ENCODE data around the gene SLC25A4.

- TF ChIP-seq, protein P1, sequence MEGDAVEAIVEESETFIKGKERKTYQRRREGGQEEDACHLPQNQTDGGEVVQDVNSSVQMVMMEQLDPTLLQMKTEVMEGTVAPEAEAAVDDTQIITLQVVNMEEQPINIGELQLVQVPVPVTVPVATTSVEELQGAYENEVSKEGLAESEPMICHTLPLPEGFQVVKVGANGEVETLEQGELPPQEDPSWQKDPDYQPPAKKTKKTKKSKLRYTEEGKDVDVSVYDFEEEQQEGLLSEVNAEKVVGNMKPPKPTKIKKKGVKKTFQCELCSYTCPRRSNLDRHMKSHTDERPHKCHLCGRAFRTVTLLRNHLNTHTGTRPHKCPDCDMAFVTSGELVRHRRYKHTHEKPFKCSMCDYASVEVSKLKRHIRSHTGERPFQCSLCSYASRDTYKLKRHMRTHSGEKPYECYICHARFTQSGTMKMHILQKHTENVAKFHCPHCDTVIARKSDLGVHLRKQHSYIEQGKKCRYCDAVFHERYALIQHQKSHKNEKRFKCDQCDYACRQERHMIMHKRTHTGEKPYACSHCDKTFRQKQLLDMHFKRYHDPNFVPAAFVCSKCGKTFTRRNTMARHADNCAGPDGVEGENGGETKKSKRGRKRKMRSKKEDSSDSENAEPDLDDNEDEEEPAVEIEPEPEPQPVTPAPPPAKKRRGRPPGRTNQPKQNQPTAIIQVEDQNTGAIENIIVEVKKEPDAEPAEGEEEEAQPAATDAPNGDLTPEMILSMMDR (conservative IDR thresholded peaks at IDR 0.05; ENCODE audit: low read depth, low read length), result no peak
- TF ChIP-seq EZH2 (IDR thresholded peaks at IDR 0.05; ENCODE audit: borderline replicate concordance, low read depth, low read length, poor library complexity, severe bottlenecking), result no peak
These were observed 32.7 kb upstream of the SLC25A4 start for GRCh38 chr4:185110375-185110823.

All from A673 (cell line).